Jurkat, Clone E6-1 (cell line): ENCODE measurements around the gene NEK2.
A peak's percentile ranks its signal among the peaks of the same experiment; 100 is the strongest.
"Not testable (repeated sequence)": the region's sequence is repeated elsewhere in the genome, so short reads cannot be mapped to it uniquely, and the experiment has no call there.

Experiments
- DNase-seq: peaks from one replicate; pipeline ENCODE4 v3.0.0-alpha.2; 2011; ENCODE audit warnings: low read depth, low spot score
- H3K4me3 ChIP-seq: 2 replicates; pipeline ENCODE4 v1.5.1; 2011; ENCODE audit warnings: mild to moderate bottlenecking, low read length, control low read depth, moderate library complexity

NEK2 gene

GRCh38 chr1:211654838-211655787, 20.3 kb downstream of the NEK2 start:
- peak; percentile 69 for DNase-seq
- H3K4me3 ChIP-seq = no peak overlapping the region

DNA sequence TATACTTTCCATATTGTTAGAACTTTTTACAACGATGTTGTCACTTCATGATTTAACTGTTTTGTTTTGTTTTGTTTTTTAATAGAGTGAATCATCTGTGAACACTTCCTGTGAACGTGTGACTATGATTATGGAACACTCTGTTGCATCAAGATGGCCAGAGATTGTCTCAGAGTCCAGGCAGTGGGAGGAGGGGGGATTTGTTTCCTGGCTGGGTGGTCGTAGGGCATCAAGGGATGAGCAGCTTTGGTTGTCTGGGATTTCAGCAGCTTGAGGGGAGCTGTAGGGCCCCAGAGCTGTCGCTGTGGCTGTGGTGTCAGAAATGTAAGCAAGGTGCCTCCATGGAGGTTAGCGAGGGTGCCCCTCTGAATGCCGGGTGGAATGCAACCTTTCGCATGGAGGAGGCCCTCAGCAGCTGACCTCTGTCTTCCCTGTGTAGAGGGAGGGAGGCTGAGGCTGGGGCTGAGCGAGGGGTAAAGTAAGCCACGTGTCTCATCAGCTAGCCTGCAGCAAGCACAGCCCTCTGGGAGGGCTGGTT, 21.4 kb downstream of the NEK2 start:
- DNase-seq = no peak
- no peak overlapping the region for H3K4me3 ChIP-seq

GRCh38 chr1:211653293-211653692, 22.1 kb downstream of the NEK2 start:
- no peak for DNase-seq
- no peak overlapping the region for H3K4me3 ChIP-seq

GRCh38 chr1:211652371-211652770, 23.1 kb downstream of the NEK2 start:
- no peak for DNase-seq
- no peak overlapping the region for H3K4me3 ChIP-seq

- no peak for DNase-seq
These were observed 24.5 kb downstream of the NEK2 start for GRCh38 chr1:211650904-211651303.

DNA sequence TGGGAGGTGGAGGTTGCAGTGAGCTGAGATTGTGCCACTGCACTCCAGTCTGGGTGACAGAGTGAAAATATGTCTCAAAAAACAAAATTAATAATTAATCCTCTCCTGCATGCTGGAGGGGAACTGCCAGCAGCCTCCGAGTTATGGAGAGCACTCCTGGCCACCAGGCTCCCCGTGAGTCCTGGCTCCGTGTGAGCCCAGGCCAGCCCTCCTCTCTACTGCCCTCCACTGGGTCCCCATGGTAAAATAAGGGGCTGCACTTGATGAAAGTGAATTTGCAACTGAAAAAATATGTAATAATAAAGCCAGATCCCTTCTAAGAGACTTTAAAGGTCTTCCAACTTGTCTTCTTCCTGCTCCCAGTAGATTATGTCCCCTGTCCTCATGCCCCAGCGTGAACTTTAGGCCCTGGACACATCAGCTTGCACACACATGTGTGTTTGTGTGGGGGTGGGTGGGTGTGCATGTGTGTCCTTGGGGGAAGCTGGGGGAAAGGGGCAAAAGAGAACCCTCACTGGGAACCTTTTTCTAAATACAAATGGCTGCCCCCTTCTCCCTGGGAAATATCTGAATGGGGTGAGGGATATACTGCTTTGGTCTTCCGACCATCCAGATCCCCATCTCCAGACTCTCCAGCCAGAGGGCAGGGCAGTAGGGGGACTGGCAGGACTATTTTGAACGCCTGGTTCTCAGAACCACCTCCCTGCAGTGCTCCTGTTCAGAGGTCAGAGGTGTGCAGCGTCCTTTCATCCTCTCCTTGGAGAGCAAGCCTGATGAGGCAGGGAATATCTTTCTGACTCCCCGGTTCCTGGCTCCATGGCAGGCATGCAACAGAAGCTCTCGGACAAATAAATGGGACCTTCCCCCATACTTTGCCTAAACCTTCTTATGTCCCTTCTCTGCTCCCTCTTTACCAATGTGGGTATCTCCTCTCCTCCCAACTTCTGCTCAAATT, 26.2 kb downstream of the NEK2 start:
- H3K4me3 ChIP-seq = no peak overlapping the region
- DNase-seq = no peak

More at GRCh38 chr1:211650904-211651303, 24.5 kb downstream of the NEK2 start:
- no peak overlapping the region for H3K4me3 ChIP-seq

GRCh38 chr1:211648336-211648735, 27.1 kb downstream of the NEK2 start:
- H3K4me3 ChIP-seq = no peak overlapping the region
- DNase-seq = no peak

DNA sequence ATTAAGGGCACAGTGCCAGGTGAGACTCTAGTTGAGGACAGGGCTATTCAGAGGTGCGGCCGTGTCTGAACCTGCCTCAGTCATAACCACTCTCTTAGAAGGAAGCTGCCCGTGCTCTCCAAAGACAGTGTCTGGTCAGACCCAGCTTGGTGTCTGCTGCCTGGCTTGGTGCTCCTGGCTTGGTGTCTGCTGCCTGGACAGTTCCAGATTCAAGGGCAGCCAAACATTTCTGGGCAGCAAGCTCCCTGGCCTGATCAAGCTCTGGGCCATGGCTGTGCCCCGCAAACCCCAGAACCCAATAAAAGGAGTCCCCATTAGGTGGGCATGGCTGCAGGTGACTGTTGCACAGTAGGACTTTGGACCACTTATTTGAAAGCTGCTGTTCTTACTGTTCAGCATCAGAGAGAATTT, 27.7 kb downstream of the NEK2 start:
- no peak overlapping the region for H3K4me3 ChIP-seq
- no peak for DNase-seq

- DNase-seq = no peak
- H3K4me3 ChIP-seq = no peak overlapping the region
These were observed 28.9 kb downstream of the NEK2 start for GRCh38 chr1:211646566-211646965.

- DNase-seq, H3K4me3 ChIP-seq: not testable (repeated sequence)
These were observed 29.8 kb downstream of the NEK2 start for GRCh38 chr1:211645601-211646000.

- H3K4me3 ChIP-seq = no peak overlapping the region
These were observed 30.8 kb downstream of the NEK2 start for GRCh38 chr1:211644653-211645052.

DNA sequence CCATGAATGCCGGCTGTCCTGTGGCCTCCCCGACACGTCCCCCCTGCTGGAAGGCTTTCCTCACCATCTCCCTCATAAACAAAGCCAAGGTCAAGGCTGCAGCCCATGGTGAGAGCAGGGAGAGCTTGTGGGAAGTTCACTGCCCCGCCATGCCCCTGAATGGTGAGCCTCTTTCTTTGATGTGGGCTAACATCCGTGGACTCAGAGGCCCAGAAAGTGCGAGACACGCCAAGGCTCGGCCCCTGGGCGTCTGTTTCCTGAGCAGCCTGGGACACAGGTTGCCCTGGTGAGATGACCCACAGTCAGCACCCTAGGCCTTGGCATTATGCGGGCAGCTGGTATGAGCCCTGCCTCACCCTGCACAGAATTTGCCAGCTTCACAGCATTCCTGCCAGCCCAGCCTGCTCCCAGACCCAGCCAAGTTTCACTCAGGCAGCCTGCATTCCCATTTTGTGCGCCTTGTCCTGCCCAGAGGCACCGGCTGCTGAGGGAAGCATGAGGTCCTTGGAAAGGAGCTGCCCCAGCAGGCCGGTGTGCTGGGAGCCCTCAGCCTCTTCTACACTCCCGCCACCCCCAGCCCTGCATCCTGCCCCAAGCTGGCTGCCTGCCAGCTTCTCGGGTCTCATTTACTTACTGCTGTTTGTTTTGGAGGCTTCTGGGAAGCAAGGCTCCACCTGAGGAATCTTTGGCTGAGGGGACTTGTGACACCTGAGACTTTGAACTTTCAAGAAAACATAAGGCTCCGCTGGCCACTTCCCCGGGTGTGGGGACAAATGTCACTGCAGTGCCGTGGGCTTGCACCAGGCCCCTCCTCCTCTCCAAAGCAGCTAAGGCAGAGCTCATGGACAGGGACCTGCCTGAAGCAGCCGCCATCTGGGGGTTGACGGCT, 31.9 kb downstream of the NEK2 start:
- DNase-seq = peak; percentile 40
- H3K4me3 ChIP-seq = no peak overlapping the region

More at GRCh38 chr1:211644653-211645052, 30.8 kb downstream of the NEK2 start:
- no peak for DNase-seq

GRCh38 chr1:211642870-211643269, 32.6 kb downstream of the NEK2 start:
- DNase-seq = no peak
- H3K4me3 ChIP-seq = no peak overlapping the region

DNA sequence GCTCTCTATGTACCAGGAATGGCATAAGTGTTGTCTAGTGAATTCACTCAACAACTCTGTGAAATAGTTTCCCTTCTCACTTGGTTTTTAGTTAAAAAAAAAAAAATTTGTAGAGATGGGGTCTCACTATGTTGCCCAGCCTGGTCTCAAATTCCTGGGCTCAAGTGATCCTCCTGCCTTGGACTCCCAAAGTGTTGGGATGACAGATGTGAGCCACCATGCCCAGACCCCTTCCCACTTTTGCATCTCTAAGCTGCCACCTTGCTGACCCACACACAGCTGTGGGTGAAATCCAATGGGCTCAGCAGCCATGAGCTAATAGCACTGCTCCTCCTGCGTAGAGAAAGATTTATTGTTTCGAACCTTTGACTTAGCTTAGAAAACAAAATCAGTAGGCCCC, 33.5 kb downstream of the NEK2 start:
- H3K4me3 ChIP-seq = no peak overlapping the region
- no peak for DNase-seq

DNA sequence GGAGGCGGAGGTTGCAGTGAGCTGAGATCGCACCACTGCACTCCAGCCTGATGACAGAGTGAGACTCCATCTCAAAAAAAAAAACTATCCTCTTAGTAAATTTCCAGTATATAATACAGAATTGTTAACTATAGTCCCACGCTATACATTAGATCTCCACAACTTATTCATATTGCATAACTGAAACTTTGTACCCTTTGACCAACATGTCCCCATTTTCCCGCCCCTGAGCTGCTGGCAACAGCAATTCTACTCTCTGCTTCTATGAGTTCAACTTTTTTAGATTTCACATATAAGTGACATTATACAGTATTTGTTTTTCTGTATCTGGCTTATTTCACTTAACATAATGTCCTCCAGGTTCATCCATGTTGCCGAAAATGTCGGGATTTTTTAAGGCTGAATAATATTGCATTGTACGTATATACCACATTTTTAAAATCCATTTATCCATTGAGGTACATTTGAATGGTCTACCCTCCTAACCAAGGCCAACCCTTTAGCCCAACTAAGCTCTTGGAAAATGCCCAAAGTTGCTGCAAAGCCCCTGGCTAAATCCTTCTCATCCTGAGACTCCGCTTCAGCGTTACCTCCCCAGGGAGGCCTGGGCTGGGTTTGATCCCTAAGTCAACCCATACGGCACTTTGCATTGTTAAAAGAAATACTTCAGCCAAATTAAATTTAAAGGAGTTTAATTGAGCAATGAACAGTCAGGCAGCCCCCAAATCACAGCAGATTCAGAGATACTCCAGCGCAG, 34.2 kb downstream of the NEK2 start:
- no peak for DNase-seq
- H3K4me3 ChIP-seq = no peak overlapping the region

DNA sequence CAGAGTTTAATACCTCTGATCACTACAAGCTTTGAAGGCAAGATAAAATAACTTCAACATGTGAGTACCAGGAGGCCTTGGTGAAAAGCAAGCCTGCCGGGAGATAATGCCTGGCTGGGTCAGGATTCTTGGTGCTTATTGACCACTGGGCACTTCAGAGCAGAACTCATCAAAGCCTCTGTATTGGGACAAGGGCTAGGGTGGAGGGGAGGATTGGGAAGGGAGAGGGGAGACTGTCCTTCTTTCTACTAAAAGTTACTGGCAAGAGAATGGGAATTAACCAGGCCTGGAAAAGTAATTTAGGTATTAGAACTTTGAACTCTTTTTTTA, 35.2 kb downstream of the NEK2 start:
- no peak overlapping the region for H3K4me3 ChIP-seq

GRCh38 chr1:211639475-211640300, 35.7 kb downstream of the NEK2 start:
- H3K4me3 ChIP-seq = no peak overlapping the region
- no peak for DNase-seq

More for the DNA sequence above, 35.2 kb downstream of the NEK2 start:
- DNase-seq = no peak
